PFSK-1 (cell line): ENCODE measurements around the gene IGLL1.

Experiments used
- POLR2AphosphoS5 ChIP-seq: IDR thresholded peaks from 2 replicates; pipeline ENCODE4 v1.6.1; 2012; ENCODE audit warnings: low read depth, mild to moderate bottlenecking, control low read depth, low read length, moderate library complexity
- REST ChIP-seq, 2 experiments: IDR thresholded peaks; 2 replicates each; pipeline versions ENCODE4 v1.6.1 to v1.8.0; 2011 to 2012; ENCODE audit warnings: low read depth in 2 of 2, low read length in 2 of 2, control low read depth in 1 of 2, inconsistent platforms in 1 of 2, mild to moderate bottlenecking in 1 of 2, moderate library complexity in 1 of 2; ENCODE audit not compliant: insufficient read depth in 1 of 2
- TAF1 ChIP-seq: IDR thresholded peaks from 2 replicates; pipeline ENCODE4 v1.6.1; 2012; ENCODE audit warnings: low read length, control low read depth, borderline replicate concordance; ENCODE audit not compliant: insufficient read depth

- TF ChIP-seq POLR2AphosphoS5, result no peak
- no peak for TF ChIP-seq REST (IDR thresholded peaks at IDR 0.05; ENCODE audit: insufficient read depth in 1 of 2, low read depth in 2 of 2, low read length in 2 of 2)
- no peak for TF ChIP-seq TAF1
These were observed 31.4 kb downstream of the IGLL1 start for GRCh38 chr22:23548501-23549197.
